Measurements from ENCODE around the gene RPTOR.

DNA sequence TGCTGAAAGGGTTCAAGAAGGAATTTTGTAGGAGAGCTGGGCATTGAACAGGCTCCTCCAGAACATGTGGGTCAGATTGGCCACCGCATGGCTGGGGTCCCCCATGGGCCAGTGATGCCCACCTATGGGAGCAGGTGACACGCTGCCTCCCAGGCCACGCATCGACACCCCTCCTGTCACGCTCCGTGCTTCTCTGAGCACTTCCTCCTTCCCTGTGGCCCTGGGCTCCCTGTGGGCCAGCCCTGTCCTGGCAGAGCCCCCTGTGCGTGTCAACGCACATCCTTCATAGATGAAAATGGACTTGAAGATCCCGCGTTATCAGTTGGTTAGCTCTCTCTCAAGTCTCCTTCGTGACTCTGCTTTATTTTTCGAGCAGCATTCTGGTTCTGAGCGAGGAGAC lies 160.3 kb downstream of the RPTOR start:
- TF ChIP-seq EZH2 (IDR thresholded peaks at IDR 0.05; ENCODE audit: low read length, missing control alignments): no peak
- TF ChIP-seq, protein P1, sequence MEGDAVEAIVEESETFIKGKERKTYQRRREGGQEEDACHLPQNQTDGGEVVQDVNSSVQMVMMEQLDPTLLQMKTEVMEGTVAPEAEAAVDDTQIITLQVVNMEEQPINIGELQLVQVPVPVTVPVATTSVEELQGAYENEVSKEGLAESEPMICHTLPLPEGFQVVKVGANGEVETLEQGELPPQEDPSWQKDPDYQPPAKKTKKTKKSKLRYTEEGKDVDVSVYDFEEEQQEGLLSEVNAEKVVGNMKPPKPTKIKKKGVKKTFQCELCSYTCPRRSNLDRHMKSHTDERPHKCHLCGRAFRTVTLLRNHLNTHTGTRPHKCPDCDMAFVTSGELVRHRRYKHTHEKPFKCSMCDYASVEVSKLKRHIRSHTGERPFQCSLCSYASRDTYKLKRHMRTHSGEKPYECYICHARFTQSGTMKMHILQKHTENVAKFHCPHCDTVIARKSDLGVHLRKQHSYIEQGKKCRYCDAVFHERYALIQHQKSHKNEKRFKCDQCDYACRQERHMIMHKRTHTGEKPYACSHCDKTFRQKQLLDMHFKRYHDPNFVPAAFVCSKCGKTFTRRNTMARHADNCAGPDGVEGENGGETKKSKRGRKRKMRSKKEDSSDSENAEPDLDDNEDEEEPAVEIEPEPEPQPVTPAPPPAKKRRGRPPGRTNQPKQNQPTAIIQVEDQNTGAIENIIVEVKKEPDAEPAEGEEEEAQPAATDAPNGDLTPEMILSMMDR (conservative IDR thresholded peaks at IDR 0.05 in 1 of 2, IDR thresholded peaks at IDR 0.05 in 1 of 2; ENCODE audit: low read depth in 1 of 2, low read length in 2 of 2): no peak
